Spleen (tissue), 11 donors: ENCODE results near the gene ANKRD50. TPM values are rescaled to one million over a fixed set of nuclear protein-coding genes. Genes with fewer than 3 reads are reported as not detected.

Experiments used
- DNase-seq: peaks from one replicate; pipeline ENCODE4 v3.0.0-alpha.2; 2020
- H3K27ac ChIP-seq, 8 donors: fragments of 200-600 bp; sonication (generic) in 7 of 8; 1 replicate in 4 of 8; 2 replicates in 4 of 8; pipeline versions ENCODE4 v1.5.0 to v1.8.0; 2016 to 2021; ENCODE audit warnings: inconsistent platforms in 4 of 8, mild to moderate bottlenecking in 4 of 8, moderate library complexity in 1 of 8
- H3K27me3 ChIP-seq, 7 donors: fragments of 200-600 bp; sonication (generic) in 6 of 7; replicated peaks in 1 of 7; 1 replicate in 4 of 7; 2 replicates in 3 of 7; pipeline versions ENCODE4 v1.5.0 to v1.8.0; 2016 to 2021; ENCODE audit warnings: inconsistent platforms in 3 of 7, mild to moderate bottlenecking in 1 of 7
- H3K36me3 ChIP-seq, 6 donors: fragments of 200-600 bp; sonication (generic) in 5 of 6; 1 replicate in 4 of 6; 2 replicates in 2 of 6; pipeline versions ENCODE4 v1.5.0 to v1.8.0; 2016 to 2021; ENCODE audit warnings: inconsistent platforms in 2 of 6
- H3K4me1 ChIP-seq, 6 donors: fragments of 200-600 bp; sonication (generic) in 5 of 6; 1 replicate in 3 of 6; 2 replicates in 3 of 6; pipeline versions ENCODE4 v1.5.0 to v1.8.0; 2016 to 2021; ENCODE audit warnings: inconsistent platforms in 3 of 6
- H3K4me3 ChIP-seq, 8 donors: fragments of 200-600 bp; sonication (generic) in 7 of 8; 1 replicate in 4 of 8; 2 replicates in 4 of 8; pipeline versions ENCODE4 v1.5.0 to v1.8.0; 2016 to 2021; ENCODE audit warnings: inconsistent platforms in 4 of 8, mild to moderate bottlenecking in 4 of 8, moderate library complexity in 2 of 8
- H3K9me3 ChIP-seq, 8 donors: fragments of 200-600 bp; sonication (generic) in 7 of 8; 1 replicate in 4 of 8; 2 replicates in 4 of 8; pipeline versions ENCODE4 v1.5.0 to v1.8.0; 2016 to 2021; ENCODE audit warnings: inconsistent platforms in 4 of 8
- CTCF ChIP-seq, 11 experiments: fragments of 200-600 bp in 7 of 11; fragments of 450-650 bp in 4 of 11; sonication (generic) in 4 of 11; IDR thresholded peaks in 8 of 11; conservative IDR thresholded peaks in 3 of 11; 1 replicate in 7 of 11; 2 replicates in 4 of 11; pipeline versions ENCODE4 v1.4.0 to v1.8.0; 2016 to 2021; ENCODE audit warnings: antibody characterized with exemption in 11 of 11, inconsistent platforms in 4 of 11, mild to moderate bottlenecking in 1 of 11
- POLR2A ChIP-seq, 3 donors: fragments of 450-650 bp; IDR thresholded peaks; one replicate each; pipeline ENCODE4 v1.5.1; 2017; ENCODE audit warnings: antibody characterized with exemption in 3 of 3, mild to moderate bottlenecking in 1 of 3
- POLR2AphosphoS5 ChIP-seq, 3 donors: sonication (generic); formaldehyde crosslinking; IDR thresholded peaks; one replicate each; pipeline ENCODE4 v1.5.1; 2017; ENCODE audit warnings: antibody characterized with exemption in 3 of 3
- WGBS, 5 donors: extraction: QIAGEN DNeasy Blood & Tissue Kit in 3 of 5; methylation state at CpG; one replicate each; pipeline versions ENCODE4 v1.1.5 to v1.1.7; 2013 to 2018; 5-methylcytosine and 5-hydroxymethylcytosine counted together
- intact Hi-C: fragments of 100-400 bp; cut with DNase I; formaldehyde crosslinking; loops from one replicate; pipeline ENCODE4 v1.15.0; 2023; ENCODE audit warnings: low total_unique reads
- polyA plus RNA-seq, 3 donors: library from polyadenylated mRNA; stranded (reverse); fragments of 200-250 nt; gene quantifications; one replicate each; pipeline ENCODE4 v1.2.1, GENCODE V29; 2013
- total RNA-seq, 7 donors: library from RNA; depleted of rRNA in 3 of 7; stranded (reverse); fragments of >200 nt in 3 of 7; fragmentation: NEBNext Ultra II Directional in 4 of 7; extraction: Animal tissue kit (Norgen Biotek cat#: 25700) in 4 of 7; gene quantifications; one replicate each; pipeline versions ENCODE4 v1.1.0 to v1.2.1, GENCODE V29; 2016 to 2021
- donor health status: healthy with polysubstance abuse.
- donor health status: DM: no; HTN: no; CAD: no; lungs with moderate emphysema.
- donor health status: DM: no; HTN: no; CAD: no.
- donor health status: Bipolar disorder and iron deficiency.
- donor health status: healthy.
- donor health status: DM: no; HTN: no; CAD: no.
- donor health status: DM: yes; HTN: yes; CAD: no.

Gene ANKRD50
- total and polyA plus RNA-seq, 10 donors = 0.52 to 11.9 (median 9.0) TPM

- Histone ChIP-seq H3K27me3 (no peaks in the 10 kb centered on the region), H3K4me3 (no peak overlapping the region), H3K36me3 (no peaks in the 10 kb centered on the region), H3K4me1 (no peaks in the 10 kb centered on the region), H3K27ac (no peak overlapping the region), H3K9me3 (no peaks in the 10 kb centered on the region)
- no peak for DNase-seq
- TF ChIP-seq POLR2A (IDR thresholded peaks at IDR 0.05) (no peak), POLR2AphosphoS5 (IDR thresholded peaks at IDR 0.05) (no peak), CTCF (IDR thresholded peaks at IDR 0.05 in 8 of 11, conservative IDR thresholded peaks at IDR 0.05 in 3 of 11) (no peak)
- intact Hi-C loops = no loop called here
- WGBS, 5 donors = 61 to 84% (median 67%) methylated on average over 5 of the region's 5 CpGs
Observed at GRCh38 chr4:124745985-124746801, 33.7 kb upstream of the ANKRD50 start.

- TF ChIP-seq CTCF (IDR thresholded peaks at IDR 0.05 in 8 of 11, conservative IDR thresholded peaks at IDR 0.05 in 3 of 11) = no peak
- no peak overlapping the region for H3K27ac ChIP-seq
- intact Hi-C loops = no loop called here
- no peaks in the 10 kb centered on the region for H3K27me3 ChIP-seq
- no peaks in the 10 kb centered on the region for H3K36me3 ChIP-seq
- WGBS, 5 donors = 80 to 95% (median 83%) methylated on average over 5 of the region's 5 CpGs
- no peaks in the 10 kb centered on the region for H3K9me3 ChIP-seq
- no peaks in the 10 kb centered on the region for H3K4me1 ChIP-seq
- no peak for DNase-seq
- no peak overlapping the region for H3K4me3 ChIP-seq
Observed at GRCh38 chr4:124743711-124744110, 31.2 kb upstream of the ANKRD50 start.

GRCh38 chr4:124740501-124740900, 28.0 kb upstream of the ANKRD50 start:
- H3K27me3 ChIP-seq = no peaks in the 10 kb centered on the region
- intact Hi-C loops = no loop called here
- no peak for DNase-seq
- 90 to 97% (median 95%) methylated on average over 1 of the region's 1 CpG for WGBS, 5 donors
- H3K27ac ChIP-seq = no peak overlapping the region
- H3K36me3 ChIP-seq = no peaks in the 10 kb centered on the region
- no peaks in the 10 kb centered on the region for H3K9me3 ChIP-seq
- H3K4me1 ChIP-seq = no peaks in the 10 kb centered on the region
- no peak overlapping the region for H3K4me3 ChIP-seq
- TF ChIP-seq POLR2A (IDR thresholded peaks at IDR 0.05) = no peak
- no peak for TF ChIP-seq CTCF (IDR thresholded peaks at IDR 0.05 in 8 of 11, conservative IDR thresholded peaks at IDR 0.05 in 3 of 11)
- TF ChIP-seq POLR2AphosphoS5 (IDR thresholded peaks at IDR 0.05) = no peak

GRCh38 chr4:124738994-124739393, 26.5 kb upstream of the ANKRD50 start:
- no peak for DNase-seq
- intact Hi-C loops = no loop called here
- Histone ChIP-seq H3K4me3 (no peak overlapping the region), H3K9me3 (no peaks in the 10 kb centered on the region), H3K27ac (no peak overlapping the region), H3K36me3 (no peaks in the 10 kb centered on the region), H3K27me3 (no peaks in the 10 kb centered on the region), H3K4me1 (no peaks in the 10 kb centered on the region)
- TF ChIP-seq POLR2AphosphoS5 (IDR thresholded peaks at IDR 0.05) = no peak
- no peak for TF ChIP-seq CTCF (IDR thresholded peaks at IDR 0.05 in 8 of 11, conservative IDR thresholded peaks at IDR 0.05 in 3 of 11)
- no peak for TF ChIP-seq POLR2A (IDR thresholded peaks at IDR 0.05)
